ENCODE data around the gene TBX10.
"Not testable (repeated sequence)": the region's sequence is repeated elsewhere in the genome, so short reads cannot be mapped to it uniquely, and the experiment has no call there.

The TBX10 gene

DNA sequence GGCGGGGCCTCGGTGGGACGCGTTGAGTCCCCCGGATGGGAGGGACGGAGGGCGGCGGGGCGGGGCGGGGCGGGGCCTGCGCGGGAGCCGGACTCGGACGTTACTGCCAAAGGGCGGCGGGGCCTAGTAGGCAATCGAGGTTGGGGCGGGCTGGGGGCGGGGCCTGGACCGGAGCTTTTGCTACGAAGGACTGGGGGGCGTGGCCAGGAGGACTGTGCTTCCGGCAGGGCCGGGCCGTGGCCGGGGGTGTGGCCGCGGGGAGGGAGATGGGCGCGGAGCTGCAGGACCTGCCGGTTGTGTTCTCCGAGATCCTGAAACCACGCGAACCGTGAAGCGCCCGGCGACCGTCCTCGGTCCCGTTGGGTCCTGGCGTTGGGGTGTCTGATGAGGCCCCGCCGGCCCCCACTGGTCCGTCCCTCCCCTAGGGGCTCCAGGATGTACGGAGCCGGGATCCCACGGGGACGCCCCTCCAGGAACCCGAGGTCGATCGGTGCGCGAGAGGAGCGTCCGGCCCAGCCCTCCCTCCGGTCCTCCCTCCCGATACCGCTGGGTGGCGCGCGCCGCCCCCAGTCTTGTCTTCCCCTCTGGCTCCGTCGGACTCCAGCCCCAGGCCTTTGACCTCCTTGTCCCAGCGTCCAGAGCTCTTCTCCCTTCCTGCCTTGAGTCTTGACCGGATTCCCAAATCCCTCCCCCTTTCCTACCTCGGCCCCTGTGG is 9.2 kb downstream of the TBX10 start:
- DNase-seq, result peak; percentile 97

DNA sequence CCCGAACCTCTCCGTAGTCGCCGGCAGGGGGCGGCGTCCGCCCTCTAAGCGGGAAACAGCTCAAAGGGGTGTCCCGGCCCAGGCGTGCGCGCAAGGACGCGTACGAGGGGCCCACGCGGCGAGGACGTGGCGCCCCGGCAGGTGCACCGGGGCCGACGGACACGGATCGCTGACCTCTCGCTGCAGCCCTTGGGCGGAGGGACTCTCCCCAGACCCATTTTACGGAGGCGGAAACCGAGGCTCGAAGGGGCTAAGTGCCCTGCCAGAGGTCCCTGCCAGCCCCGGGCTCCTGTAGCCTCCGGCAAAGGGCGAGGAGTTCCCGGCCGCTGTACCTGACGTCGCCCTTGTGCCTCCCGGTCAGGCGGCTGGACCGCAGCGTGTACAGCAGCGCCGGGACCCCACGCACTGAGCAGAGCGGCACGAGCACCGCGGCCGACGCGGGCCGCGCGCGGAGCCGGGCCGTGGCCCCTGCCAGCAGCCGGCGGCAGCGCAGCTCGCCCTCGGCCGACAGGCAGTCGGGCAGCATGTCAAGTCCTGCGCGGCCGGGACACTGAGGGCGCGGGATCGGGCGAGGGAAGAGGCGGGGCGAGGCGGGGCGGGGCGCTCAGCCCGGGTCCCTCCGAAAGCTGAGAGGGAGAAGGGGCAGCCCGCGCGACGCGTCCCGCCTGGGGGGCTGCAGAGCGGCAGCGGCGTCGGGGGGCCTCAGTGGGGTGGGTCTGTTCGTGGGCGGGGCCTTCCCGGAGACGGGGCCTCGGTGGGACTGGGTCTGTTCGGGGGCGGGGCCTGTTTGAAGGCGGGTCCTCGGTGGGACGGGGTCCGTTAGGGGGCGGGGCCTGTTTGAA is 10.0 kb downstream of the TBX10 start, which contains the start of gene NUDT8:
Gene NUDT8, minus strand, starts transcription at position 552 of the 842 bp plus-strand sequence. Its CDS starts 26 bp downstream, at position 526.
- peak; percentile 95 for DNase-seq

DNA sequence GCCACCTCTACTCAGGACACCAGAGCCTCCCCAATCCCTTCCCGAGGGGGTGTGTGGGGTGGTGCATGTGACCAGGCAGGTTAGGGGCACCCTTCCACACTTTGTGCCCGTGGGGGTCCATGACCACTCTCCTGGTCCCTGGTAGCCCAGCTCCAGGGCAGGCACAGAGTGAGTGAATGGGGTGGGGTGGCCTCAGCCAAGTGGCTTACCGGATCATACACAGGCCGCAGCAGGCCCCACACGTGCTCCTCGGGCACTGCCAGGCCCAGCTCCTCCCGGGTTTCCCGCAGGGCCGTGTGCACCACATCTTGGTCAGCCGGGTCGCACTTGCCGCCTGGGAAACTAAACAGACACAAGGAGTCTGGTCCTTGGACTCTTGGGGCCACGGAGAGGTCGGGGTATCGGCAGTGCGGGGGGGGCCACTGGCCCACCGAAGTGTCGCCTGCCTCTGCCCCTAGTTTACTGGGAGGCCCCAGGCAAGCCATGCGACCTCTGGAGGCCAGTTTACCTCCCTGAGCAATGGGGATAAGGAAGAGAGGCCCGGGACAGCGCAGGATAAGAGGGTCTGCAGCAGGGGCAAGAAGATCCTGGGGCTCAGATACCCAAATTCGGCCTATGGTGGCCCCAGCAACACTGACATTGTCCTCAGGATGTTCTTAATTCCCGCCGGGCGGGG is 10.7 kb downstream of the TBX10 start:
- DNase-seq, result no peak

DNA sequence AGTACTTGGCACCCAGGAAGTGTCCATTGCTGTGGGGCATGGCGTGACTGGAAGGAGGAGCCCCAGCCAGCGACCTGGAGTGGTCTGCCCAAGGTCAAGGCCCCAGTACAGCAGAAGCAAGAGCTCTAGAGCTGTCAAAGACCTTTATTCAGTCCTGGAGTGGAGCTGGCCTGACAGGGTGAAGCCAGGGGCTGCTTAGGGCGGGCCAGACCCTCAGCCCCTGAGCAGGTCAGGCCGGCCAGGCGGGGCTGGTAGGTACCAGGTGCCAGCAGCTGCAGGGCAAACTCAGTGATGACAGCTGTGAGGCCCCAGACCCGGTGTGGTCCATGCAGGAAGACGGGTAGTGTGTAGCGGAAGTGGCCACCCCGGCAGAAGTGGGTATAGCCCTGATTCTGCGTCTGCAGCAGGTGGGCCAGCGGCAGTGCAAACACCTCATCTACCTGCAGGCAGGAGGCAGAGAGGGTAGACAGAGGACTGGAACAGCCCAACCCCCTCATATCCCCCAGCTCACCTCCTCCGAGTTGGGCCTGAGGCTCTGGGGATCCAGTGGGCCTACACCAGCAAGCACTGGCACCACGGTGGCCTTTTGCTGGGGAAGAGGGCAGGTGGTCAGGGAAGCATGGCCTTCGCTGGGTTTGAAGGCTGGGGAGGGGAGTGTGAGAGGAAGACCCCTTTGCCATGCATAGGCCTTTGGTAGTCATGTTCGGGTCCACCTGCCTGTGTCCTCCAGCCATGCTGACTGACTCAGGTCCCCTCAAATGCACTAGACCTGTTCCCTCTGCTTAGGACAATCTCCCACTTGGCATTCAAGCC is 11.5 kb downstream of the TBX10 start:
- DNase-seq, result no peak

DNA sequence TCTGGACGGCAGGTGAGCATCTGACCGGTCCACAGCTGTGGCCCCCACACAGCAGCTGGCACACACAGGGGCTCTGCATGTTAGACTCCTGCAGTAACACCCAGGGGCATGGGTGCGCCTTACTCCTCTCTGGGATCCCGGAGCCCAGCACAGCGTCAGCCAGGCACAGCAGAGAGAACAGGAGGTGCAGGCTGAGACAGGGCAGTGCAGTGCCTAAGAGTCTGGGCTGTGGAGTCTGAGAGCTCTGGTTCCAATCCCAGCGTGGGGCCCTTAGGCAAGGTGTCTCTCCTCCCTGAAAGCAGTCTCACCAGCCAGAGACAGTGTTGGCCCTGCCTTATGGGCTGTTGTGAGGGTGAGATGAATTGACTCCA is 12.1 kb downstream of the TBX10 start:
- no peak for DNase-seq

DNA sequence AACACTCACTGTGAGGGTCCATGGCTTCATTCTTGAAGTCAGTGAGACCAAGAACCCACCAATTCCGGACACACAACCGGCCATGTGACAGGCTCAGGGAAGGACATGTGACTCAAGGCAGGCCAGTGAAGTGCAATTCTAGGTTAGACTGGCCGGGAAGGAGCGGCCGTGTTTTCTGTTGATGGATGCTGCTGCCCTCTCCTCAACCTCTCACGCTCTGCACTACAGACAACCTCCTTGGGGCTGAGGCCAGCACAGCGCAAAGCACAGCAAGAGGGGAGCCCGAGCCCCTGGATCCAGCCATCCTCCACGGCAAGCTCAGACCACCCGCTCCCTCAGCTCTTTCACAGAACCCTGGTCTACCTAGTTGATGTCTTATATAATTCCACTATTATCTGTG is 12.6 kb downstream of the TBX10 start:
- no peak for DNase-seq

DNA sequence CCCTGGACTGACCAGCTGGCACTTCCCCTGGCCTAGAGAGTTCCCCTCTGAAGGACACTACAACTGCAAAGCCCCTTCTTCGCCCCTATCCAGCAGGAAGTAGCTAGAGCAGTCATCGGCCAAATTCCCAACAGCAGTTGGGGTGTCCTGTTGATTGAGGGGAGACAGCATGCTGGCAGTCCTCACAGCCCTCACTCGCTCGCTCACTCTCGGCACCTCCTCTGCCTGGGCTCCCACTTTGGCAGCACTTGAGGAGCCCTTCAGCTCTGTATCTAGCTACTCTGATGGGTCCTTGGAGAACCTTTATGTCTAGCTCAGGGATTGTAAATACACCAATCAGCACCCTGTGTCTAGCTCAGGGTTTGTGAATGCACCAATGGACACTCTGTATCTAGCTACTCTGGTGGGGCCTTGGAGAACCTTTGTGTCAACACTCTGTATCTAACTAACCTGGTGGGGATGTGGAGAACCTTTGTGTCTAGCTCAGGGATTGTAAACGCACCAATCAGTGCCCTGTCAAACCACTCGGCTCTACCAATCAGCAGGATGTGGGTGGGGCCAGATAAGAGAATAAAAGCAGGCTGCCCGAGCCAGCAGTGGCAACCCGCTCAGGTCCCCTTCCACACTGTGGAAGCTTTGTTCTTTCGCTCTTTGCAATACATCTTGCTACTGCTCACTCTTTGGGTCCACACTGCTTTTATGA is 13.3 kb downstream of the TBX10 start:
- DNase-seq, result not testable (repeated sequence)

DNA sequence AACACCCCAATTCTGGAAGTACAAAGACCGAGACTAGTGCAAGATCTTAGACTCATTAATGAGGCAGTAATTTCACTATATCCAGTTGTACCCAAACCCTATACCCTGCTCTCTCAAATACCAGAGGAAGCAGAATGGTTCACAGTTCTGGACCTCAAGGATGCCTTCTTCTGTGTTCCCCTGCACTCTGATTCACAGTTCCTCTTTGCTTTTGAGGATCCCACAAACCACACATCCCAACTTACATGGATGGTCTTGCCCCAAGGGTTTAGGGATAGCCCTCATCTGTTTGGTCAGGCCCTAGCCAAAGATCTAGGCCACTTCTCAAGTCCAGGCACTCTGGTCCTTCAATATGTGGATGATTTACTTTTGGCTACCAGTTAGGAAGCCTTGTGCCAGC is 15.8 kb downstream of the TBX10 start:
- DNase-seq, result not testable (repeated sequence)

DNA sequence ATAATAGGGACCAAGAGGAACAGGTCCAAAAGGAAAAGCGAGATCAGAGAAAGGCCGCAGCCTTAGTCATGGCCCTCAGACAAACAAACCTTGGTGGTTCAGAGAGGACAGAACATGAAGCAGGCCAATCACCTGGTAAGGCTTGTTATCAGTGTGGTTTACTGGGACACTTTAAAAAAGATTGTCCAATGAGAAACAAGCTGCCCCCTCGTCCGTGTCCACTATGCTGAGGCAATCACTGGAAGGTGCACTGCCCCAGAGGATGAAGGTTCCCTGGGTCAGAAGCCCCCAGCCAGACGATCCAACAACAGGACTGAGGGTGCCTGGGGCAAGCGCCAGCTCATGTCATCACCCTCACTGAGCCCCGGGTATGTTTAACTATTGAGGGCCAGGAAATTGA is 16.7 kb downstream of the TBX10 start:
- not testable (repeated sequence) for DNase-seq

DNA sequence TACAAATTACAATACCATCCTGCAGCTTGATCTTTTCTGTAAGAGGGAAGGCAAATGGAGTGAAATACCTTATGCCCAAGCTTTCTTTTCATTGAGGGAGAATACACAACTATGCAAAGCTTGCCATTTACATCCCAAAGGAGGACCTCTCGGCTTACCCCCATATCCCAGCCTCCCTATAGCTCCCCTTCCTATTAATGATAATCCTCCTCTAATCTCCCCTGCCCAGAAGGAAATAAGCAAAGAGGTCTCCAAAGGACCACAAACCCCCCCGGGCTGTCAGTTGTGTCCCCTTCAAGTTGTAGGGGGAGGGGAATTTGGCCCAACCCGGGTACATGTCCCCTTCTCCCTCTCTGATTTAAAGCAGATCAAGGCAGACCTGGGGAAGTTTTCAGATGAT is 17.6 kb downstream of the TBX10 start:
- DNase-seq, result not testable (repeated sequence)

DNA sequence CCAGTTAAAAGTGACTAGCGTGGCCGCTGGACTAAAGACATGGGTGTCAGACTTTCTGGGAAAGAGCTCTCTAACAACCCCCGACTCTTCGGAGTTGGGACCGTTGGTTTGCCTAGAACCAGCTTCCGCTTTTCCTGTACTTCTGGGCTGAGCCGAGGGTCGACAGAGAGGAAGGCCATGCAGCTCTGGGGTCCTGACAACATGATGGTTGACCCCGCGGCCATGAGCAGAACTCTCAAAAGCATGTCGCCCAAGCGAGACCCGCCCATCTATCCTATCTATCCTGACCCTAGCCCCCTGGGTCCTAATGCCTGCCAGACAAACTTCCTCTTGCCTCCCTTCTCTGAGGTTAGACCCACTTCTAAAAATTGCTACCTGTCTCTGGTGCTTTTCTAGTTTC is 18.9 kb downstream of the TBX10 start:
- DNase-seq, result not testable (repeated sequence)

DNA sequence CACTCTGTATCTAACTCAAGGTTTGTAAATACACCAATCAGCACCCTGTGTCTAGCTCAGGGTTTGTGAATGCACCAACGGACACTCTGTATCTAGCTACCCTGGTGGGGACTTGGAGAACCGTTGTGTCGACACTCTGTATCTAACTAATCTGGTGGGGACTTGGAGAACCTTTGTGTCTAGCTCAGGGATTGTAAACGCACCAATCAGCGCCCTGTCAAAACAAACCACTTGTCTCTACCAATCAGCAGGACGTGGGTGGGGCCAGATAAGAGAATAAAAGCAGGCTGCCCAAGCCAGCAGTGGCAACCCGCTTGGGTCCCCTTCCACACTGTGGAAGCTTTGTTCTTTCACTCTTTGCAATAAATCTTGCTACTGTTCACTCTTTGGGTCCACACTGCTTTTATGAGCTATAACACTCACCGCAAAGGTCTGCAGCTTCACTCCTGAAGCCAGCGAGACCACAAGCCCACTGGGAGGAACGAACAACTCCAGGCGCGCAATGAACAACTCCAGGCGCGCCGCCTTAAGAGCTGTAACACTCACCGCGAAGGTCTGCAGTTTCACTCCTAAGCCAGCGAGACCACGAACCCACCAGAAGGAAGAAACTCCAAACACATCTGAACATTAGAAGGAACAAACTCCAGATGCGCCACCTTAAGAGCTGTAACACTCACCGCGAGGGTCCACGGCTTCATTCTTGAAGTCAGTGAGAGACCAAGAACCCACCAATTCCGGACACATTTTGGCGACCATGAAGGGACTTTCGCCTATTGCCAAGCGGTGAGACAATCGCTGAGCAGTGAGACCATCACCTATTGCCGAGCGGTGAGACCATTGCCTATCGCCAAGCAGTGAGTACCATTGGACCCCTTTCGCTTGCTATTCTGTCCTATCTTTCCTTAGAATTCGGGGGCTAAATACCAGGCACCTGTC is 19.6 kb downstream of the TBX10 start:
- not testable (repeated sequence) for DNase-seq

DNA sequence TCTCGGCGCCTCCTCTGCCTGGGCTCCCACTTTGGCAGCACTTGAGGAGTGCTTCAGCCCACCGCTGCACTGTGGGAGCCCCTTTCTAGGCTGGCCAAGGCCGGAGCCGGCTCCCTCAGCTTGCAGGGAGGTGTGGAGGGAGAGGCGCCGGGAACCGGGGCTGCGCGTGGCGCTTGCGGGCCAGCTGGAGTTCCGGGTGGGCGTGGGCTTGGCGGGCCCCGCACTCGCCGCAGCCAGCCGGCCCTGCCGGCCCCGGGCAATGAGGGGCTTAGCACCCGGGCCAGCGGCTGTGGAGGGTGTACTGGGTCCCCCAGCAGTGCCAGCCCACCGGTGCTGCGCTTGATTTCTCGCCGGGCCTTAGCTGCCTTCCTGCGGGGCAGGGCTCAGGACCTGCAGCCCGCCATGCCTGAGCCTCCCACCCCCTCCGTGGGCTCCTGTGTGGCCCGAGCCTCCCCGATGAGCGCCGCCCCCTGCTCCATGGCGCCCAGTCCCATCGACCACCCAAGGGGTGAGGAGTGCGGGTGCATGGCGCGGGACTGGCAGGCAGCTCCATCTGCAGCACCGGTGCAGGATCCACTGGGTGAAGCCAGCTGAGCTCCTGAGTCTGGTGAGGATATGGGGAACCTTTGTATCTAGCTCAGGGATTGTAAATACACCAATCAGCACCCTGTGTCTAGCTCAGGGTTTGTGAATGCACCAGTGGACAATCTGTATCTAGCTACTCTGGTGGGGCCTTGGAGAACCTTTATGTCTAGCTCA is 20.5 kb downstream of the TBX10 start:
- DNase-seq, result not testable (repeated sequence)

DNA sequence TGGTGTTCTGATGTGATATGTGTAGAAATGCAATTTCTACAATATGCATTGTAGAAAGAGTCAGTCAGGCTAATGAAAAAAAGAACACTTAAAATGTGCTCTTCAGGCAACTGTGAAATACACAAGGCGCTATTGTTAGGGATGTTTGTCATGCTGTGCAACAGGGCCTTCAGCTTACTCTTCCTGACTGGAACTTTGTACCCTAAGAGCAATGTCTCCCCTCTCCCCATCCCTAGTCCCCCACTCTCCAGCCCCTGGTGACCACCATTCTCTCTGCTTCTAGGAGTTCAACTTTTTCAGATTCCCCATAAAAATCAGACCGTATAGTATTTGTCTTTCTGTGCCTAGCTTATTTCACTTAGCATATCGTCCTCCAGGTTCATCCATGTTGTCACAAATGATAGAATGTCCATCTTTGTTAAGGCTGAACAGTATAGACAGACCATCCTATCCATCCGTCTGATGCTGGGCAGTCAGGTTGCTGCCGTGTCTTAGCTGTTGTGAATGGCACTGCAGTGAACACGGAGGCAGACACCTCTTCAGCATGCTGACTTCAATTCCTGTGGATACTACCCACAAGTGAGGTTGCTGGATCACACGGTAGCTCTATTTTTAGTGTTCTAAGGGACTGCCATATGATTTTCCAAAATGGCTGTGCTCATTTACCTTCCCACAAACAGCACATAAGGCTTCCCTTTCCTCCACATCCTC is 22.2 kb downstream of the TBX10 start:
- DNase-seq, result no peak

DNA sequence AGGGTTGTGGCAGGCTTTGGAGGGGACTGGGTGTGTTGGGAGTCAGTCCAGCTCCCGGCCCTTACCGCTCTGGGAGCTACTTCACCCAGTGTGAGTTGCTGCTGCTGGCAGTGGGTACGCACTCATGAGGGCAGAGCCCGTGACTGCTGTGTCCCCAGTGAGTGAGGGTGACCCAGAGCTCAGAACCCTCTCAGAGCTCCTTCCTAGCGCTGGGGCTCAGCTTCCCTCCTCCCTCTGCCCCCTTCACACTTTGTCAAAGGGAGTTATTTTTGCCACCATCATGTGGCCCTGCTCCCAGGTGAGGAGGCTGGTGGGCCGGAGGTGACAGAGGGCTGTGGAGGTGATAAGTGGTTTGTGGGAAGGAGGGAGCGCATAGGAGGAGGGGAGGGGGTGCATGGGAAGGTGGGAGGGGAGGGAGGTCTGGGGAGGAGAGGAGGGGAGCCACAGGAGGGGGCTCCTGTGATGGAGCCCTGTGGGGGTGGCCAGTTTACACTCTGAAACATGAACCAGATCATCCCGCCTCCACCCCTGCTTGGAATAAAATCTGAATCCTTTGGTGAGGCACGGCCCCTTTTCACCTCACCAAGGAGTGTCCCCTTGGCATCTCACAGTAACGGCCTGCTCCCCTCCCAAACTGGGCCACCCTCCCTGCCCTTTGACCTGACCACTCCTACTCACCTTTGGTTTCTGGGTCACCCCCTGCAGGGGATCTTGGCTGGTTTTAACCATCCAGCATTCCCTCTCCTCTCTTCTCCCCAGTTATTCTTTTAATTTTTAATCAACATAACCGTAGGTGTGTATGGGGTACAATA is 22.9 kb downstream of the TBX10 start:
- DNase-seq, result no peak

DNA sequence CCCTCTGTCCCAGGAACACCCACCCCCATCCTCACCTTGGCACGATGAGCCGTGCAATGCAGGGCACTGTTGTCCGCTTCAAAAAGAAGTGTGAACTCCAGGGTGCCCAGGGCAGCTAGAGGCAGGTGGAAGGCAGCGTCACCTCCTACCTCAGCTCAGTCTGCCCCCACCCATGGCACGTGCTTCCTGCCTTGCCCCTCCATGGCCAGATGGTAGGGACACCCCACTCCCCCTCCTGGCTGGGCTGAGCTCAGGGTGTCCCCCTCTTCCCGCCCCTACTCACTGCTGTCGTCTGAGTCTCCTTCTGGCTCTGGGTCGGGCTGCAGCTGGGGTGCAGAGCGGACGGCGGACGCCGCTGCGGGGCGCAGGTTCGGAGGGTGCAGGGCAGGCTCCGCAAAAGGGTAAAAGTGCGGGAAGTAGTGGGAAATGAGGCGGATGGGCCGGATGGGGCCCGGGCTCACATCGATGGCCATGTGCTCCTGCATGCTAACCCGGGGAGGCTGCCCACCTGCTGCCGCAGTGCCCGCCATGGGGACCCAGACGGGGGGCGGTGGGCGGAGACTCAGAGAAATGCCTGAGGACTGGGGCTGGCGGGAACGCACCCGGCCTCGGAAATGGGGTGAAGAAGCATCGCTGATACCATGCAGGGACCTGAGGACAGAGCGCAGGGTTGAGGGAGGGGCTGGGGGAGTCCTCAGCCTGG is 23.7 kb downstream of the TBX10 start:
- no peak for DNase-seq

Data from activated CD4-positive, alpha-beta T cell treated with anti-CD3 and anti-CD28 coated beads, Interleukin-2, Interleukin-6, amounts not matched to agents 100 ng/mL and 50 ng/mL, durations not matched to agents 16 hours and 8 hours (primary cell).